ENCODE data around the gene HAVCR2.
"Not testable (repeated sequence)": the region's sequence is repeated elsewhere in the genome, so short reads cannot be mapped to it uniquely, and the experiment has no call there.

HAVCR2 gene

GRCh38 chr5:157088342-157088990 lies 20.4 kb downstream of the HAVCR2 start:
- no peak for DNase-seq

DNA sequence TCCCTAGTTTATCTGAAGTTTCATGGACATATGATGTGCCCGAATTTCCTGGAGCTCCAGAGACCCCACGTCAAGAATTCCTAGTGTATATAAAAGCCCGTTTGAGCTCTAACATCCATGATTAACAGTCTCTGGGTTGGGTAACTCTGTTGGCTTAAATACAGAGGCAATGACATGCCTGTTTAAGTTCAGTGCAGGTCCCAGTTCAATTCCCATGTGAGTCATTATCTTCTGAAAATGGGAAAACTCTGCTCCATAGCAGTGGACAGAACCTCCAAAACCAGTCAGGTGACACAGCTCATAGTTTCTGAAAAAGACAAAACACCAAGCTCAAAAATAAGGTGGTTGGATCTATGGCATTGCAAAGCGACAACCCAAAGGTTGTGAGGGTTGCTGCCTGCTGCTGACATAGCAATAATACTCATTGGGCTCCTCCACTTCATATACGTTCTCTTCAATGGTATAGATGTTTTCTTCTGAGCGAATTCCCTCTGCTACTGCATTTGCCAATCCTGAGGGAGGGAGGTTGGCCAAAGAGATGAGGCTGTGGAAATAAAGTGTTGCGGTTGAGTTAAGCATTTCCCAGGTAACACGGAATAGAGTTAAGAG lies 22.0 kb downstream of the HAVCR2 start:
- DNase-seq = no peak

- no peak for DNase-seq
These were observed 22.9 kb downstream of the HAVCR2 start for GRCh38 chr5:157085930-157086329.

GRCh38 chr5:157080286-157080685 lies 28.6 kb downstream of the HAVCR2 start:
- DNase-seq = no peak

DNA sequence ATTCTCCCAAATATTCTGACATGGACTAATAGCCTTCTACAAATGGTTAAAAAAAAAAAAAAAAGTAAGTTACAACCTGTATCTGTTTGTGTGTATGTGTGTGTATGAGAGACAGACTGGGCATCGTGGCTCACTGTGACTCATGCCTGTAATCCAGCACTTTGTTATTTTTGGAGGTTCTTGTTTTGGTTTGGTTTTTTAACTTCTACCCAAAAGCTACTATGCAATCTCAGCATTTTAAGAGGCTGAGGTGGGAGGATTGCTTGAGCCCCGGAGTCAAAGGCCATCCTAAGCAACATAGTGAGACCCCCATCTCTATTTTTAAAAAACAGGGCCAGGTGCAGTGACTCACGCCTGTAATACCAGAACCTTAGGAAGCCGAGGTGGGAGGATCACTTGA lies 32.3 kb downstream of the HAVCR2 start:
- no peak for DNase-seq

- no peak for DNase-seq
These were observed 36.3 kb downstream of the HAVCR2 start for GRCh38 chr5:157072508-157072907.

- no peak for DNase-seq
These were observed 38.9 kb downstream of the HAVCR2 start for GRCh38 chr5:157069949-157070348.

GRCh38 chr5:157068785-157069184 lies 40.1 kb downstream of the HAVCR2 start:
- DNase-seq = no peak

DNA sequence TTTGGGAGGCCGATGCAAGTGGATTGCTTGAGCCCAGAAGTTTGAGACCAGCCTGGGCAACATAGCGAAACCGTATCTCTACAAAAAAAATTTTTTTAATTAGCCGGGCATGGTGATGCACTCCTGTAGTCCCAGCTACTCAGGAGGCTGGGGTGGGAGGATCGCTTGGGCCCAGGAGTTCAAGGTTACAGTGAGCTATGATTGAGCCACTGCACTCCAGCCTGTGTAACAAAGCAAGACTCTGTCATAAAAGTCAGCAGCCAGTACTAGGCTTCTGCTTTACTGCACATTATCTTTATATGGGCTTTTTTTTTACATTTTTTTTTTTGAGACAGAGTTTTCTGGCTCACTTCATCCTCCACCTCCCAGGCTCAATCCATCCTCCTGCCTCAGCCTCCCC lies 40.5 kb downstream of the HAVCR2 start:
- no peak for DNase-seq

- DNase-seq = no peak
These were observed 41.8 kb downstream of the HAVCR2 start for GRCh38 chr5:157067005-157067404.

DNA sequence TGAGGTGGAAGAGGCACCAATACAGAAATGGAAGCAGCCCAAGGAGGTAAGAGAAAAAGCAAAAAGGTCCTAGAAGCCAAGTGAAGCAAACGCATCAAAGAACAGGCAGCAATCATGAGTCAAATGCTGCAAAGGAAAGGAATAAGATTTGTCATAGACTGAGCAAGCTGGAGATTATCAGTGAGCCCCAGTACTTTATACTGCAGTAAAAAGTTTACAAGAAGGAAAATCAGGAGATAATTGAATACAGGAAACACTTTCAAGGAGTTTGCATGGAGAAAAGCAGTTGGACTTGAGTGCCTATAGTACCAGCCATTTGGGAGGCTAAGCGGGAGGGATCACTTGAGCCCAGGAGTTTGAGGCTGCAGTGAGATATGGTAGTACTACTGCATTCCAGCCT lies 42.8 kb downstream of the HAVCR2 start:
- DNase-seq = no peak

GRCh38 chr5:157063776-157064430 lies 44.9 kb downstream of the HAVCR2 start:
- no peak for DNase-seq

DNA sequence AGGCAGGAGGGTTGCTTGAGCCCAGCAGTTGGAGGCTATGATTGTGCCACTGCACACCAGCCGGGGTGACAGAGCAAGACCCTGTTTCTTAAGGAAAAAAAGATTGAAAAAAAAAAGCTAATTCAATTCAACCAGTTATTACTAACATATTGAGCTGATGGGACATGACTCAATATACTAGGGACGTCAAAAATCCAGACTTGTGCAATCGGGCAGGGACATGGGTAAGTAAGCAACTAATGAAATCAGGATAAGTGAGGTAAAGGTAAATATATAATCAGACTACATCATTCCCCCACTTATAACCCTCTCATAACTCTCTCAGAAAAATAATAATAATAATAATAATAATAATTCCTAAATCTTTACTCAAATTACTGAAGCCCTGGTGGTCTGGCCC lies 49.0 kb downstream of the HAVCR2 start:
- no peak for DNase-seq

DNA sequence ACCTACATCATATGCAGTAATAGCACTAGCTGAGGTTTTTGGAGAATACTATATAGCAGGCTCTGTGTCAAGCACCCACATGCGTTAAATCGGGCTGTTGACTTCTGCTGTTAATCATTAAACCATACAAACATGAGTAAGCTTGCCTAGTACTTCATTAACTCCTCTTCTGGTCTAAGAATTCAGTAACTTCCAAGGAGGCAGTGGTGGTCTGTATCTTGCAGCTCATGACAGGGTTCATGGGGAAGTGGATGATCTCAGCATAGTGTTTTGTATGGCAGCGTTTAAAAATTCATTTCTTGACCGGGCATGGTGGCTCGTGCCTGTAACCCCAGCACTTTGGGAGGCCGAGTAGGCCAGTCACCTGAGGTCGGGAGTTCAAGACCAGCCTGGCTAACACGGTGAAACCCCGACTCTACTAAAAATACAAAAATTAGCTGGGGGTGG lies 49.7 kb downstream of the HAVCR2 start, which contains the start of gene HAVCR1:
HAVCR1 (minus strand) TSS at position 24 of the 447 bp plus-strand sequence. CDS start 1,173 bp downstream, outside the sequence.
- no peak for DNase-seq

DNA sequence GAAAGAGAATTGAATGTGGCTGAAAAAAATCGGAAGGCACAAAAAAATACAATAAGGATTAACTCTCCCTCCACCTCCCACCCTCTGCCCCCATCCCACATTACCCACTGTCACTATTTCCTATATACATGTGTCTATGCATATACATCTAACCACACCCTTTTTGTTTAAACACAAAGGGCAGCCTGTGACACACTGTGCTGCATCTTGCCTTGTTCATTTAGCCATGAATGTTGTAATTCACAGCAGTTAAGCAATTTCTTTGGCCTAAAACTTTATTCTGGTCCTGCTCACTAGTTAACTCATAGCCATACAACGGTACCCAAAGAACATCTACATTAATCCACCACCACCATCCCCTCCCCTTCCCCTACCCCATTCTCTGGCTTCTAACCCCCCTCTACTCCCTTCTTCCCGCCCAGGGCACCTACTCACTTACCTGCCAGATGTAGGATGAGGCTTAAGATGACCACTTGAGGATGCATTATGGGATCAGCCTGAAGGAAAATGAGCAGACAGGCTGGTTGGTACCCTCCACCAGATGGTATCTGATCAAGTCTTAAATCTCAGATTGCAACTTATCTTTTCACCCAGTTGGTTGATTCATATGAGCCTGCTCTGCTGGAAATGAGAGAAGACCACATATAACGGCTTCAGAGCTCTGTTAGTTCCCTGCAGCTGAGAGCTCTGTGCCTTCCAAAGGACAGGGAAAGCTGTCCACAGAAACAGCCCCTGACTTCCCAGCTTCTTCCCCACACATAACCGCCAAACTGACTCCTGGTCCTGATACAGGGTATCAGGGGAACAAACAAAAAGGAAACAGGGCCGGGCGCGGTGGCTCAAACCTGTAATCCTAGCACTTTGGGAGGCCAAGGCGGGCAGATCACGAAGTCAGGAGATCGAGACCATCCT lies 51.1 kb downstream of the HAVCR2 start:
- no peak for DNase-seq

DNA sequence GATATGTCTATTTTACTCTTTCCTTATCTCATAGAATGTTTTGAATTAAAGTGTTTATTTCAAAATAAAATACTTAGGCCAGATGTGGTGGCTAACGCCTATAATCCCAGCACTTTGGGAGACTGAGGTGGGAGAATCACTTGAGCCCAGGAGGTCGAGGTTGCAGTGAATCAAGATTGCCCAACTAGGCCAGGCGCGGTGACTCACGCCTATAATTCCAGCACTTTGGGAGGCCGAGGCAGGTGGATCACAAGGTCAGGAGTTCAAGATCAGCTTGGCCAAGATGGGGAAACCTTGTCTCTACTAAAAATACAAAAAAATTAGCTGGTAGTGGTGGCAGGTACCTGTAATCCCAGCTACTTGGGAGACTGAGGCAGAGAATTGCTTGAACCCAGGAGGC lies 52.0 kb downstream of the HAVCR2 start:
- not testable (repeated sequence) for DNase-seq

DNA sequence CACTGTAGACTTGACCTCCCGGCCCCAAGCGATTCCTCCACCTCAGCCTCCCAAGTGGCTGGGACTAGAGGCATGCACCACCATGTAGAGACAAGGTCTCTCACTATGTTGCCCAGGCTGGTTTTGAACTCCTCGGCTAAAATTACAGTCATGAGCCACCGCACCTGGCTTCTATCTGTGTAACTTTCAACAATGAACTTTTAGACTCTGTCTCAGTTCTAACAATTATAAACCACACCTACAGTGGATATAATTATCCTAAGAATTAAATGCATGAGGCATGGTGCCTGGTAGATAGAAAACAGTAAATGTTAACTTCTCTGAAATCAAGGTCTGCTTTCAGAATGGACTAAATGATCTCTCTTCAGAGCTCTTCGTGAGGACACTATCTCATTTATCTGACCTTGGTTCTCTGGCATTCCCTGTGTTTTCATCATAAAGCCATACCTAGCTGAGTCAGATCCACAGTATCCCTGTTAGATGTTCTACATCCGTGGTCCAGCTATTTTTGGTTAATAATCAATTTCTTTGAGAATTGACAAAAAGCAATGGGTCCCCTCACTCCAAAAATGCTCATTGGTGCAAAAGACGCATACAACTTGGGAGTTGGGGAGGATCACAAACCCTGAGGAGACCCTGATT lies 57.1 kb downstream of the HAVCR2 start:
- DNase-seq = no peak

GRCh38 chr5:157050050-157050449 lies 58.8 kb downstream of the HAVCR2 start:
- DNase-seq = no peak

DNA sequence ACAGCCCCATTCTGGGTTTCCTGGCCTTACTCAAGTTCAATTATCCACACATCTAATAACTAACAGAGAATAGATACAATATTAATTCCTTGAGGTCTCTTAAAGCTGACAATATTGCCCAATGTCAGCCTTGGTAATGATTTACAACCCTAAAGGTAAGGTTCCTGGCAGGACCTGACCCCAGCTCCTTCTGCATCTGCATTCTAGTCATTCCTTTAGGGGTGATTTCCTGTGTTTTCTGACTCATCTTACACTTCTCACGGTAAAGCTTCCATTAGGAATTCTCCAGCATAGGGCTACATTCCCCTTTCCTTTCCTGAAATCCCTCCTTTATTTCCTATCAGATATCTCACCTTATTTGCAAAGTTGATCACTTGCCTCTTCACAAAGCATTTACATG lies 59.2 kb downstream of the HAVCR2 start:
- no peak for DNase-seq

- DNase-seq = no peak
These were observed 60.9 kb downstream of the HAVCR2 start for GRCh38 chr5:157047898-157048297.

DNA sequence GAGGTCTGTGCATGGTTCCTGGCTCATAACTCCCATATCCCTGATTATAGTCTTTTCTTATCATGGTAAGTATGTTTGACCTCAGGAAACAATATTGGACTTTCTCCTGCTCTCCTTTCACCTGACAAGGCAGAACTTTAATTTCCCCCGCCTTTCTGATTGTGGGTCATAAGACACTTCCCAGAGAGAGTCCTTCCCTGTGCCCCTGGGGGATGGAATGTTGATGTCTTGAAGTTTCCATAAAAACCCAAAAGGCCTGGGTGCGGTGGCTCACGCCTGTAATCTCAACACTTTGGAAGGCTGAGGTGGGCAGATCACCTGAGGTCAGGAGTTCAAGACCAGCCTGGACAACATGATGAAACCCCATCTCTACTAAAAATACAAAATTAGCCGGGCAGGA lies 61.8 kb downstream of the HAVCR2 start:
- DNase-seq = not testable (repeated sequence)

GRCh38 chr5:157046041-157046440 lies 62.8 kb downstream of the HAVCR2 start:
- DNase-seq = no peak

DNA sequence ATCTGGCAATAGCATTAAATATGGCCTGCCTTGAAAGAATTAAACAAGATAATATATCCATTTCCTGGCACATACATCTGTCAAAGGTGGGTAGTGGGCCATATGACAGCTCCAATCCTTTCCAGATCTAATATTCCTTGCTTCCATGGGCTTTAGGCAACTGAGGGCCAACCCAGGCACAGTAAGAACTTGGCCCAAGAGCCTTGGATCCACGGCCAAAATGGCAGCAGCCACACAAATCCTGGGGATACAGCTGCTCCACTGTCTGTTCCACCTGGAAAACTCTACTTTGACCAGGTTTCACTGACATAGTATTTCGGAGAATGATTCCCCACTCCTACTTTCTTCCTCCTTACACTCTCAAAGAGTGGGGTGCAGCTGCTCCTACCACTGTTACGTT lies 63.2 kb downstream of the HAVCR2 start:
- no peak for DNase-seq

Data from CD4-positive, alpha-beta T cell treated with Interleukin-1 beta for 1 hour (primary cell).